NCI-H1436 (cell line): ENCODE measurements around the gene LRP2.

ENCODE experiments used
- DNase-seq: peaks from one replicate; lab custom pipeline; 2025; lab: John Stamatoyannopoulos, UW

LRP2 gene

DNA sequence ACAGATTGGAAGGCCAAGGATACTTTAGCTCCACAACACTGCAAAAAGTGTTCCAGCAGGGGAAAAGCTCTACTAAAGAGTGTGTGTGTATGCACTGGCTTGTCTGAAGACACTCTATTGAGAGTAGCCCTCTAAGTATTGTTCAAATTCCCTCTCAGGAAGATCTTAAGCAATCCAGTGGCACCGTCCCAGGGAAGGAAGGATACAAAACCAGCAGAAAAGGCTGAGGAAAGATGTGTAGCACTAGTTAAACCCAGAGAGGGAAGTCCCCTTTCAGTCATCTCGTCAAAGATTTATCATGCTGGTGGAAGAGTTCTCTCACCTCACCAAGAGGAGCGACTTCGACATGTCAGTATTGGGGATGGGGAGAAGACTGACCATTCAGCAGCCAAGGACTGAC lies 242.5 kb downstream of the LRP2 start:
- DNase-seq = no peak

DNA sequence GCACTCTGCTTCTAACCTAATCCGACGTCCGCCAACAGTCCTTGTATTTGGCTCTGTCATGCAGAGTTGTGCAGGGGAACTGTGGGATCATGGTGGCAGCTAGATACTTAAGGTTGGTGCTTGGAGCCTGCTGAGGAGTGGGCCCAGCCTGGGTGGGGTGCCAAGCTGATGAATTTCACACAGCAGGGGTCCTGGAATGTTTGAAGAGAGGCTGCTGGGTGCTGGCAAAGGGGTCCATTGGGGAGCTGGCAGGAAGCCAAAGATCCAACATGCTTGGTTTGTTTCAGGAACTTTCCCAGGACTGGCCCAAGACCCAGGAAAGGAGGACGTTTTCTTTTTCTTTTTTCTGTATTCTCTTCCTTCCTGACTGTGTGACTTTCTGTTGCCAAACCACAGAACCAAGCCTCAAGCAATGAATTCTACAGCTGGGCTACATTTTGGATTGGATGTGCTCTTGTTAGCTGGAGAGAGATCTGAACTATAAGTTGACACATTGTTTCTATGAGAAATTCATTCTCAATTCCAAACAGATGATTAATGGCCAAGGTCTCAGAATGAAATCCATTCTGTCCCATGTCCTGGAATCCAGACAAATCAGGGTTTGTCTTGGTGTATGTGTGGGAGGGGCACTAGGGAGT lies 243.1 kb downstream of the LRP2 start:
- DNase-seq = no peak

DNA sequence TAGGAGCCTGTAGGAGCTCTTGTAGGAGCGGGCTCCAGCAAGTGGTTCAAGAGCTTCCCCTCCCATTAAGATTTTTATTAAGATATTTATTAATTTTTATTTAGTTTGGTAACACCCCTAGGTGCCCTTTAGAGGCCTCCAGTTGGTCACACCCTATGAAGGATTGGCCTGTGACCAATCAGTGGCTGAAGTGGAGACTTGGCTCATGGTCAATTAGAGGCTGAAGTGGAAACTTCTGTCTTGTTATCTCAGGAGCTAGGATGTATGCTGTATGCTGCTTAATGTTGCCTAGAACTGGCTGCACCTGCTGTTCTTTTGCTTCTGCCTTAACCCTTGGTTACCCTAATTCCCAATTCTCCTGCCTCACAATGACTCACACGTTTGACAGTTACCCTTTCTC lies 244.3 kb downstream of the LRP2 start:
- no peak for DNase-seq

DNA sequence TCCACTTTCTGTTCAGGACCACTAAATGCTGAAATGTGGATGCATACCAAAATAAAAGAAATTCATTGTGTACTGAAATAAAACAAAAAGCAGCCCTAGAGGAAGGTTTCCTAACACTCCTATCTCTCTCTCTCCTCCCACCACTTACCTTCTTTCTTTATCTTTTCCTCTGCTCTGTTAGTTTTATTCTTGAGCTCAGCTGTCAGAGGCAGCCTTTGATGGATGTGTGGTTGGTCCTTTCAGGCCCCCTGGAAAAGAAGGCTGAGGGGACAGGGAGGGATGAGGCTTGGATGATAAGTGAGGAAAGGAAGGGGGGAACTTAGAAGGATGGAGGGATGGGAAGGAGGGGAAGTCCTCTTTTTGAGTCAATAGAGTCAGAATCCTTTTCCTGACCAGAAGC lies 245.3 kb downstream of the LRP2 start:
- no peak for DNase-seq

- DNase-seq = no peak
Observed at GRCh38 chr2:169116327-169116726, 246.0 kb downstream of the LRP2 start.

DNA sequence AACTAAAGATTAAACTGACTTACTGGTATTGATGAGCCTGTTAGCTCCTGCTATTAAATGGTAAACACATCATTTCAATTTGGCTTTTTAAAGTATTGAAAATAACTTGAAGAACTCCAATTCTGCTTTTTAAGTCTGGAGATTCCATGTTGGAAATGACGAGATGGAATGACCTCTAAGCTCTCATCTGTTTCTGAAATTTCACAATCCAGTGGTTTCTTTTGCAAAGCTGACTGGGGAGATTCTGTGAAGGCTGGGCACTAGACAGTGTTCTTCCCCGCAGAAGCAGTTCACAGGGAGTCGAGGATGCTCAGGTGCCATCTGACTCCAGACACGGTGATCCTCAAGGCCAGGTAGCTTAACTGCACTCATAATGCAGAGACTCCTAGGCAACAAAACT lies 248.3 kb downstream of the LRP2 start:
- no peak for DNase-seq

GRCh38 chr2:169112841-169113240 lies 249.5 kb downstream of the LRP2 start:
- DNase-seq = no peak

- DNase-seq = no peak
Observed at GRCh38 chr2:169110916-169111315, 251.4 kb downstream of the LRP2 start.

GRCh38 chr2:169110419-169110818 lies 251.9 kb downstream of the LRP2 start:
- DNase-seq = no peak

DNA sequence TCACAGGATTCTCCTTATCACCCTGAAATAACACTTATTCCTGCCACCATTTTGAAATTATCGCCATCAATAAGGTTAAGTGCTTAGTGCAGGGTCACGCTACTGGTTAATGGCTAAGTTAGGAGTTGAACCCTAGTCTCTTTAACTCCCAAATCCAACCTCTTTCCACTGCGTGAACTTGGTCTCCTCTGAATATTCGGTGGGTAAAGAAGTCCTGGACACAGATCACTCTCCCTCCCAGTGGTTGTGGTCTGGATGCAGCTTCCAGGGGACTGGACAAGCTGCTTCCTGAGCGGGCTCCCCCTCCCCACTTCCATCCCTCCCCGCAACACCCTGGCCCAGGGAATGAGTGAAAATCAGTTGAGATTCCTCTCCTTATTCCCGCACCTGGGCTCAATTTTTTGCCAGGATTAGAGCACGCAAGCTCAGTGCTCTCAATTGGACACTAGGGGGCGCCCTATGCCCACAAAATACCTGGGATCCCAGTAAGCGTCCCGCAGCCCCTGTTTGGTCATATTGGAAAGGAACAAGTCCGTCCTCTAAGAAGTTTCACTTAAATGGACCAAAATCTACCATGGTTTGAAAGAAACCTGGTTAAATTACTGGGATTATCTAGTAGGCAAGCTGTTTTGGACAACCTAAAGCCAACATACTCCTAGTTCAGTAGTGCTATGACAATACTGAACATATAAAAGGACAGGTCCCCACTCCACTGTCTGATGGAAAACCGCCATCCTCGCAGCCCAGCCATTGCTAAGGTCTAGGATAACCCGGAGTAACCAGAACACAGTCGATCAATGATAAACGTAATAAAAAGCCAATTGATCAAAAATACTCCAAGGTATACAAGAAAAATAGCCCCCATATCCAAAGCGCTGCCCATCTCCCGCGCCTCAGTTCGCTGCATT lies 252.6 kb downstream of the LRP2 start:
- DNase-seq = peak; percentile 79

GRCh38 chr2:169108099-169108884 lies 254.0 kb downstream of the LRP2 start:
- no peak for DNase-seq

DNA sequence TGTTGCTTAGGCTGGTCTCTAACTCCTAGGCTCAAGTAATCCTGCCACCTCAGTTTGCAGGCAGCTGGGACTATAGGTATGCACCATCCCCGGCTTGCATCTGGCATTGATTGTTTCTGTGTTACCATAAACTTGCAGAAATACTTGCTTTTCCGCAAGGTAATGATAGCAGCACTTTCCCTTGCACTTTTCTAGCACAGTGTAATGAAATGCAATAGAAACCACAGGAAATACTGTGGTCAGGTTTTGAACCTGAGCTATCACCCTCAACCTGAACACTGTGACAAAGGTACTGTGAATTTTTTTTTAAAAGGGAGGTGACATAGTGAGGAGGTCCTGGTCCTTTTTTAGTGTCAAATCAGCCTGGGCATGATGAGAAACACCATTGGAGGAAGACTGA lies 254.7 kb downstream of the LRP2 start:
- no peak for DNase-seq

DNA sequence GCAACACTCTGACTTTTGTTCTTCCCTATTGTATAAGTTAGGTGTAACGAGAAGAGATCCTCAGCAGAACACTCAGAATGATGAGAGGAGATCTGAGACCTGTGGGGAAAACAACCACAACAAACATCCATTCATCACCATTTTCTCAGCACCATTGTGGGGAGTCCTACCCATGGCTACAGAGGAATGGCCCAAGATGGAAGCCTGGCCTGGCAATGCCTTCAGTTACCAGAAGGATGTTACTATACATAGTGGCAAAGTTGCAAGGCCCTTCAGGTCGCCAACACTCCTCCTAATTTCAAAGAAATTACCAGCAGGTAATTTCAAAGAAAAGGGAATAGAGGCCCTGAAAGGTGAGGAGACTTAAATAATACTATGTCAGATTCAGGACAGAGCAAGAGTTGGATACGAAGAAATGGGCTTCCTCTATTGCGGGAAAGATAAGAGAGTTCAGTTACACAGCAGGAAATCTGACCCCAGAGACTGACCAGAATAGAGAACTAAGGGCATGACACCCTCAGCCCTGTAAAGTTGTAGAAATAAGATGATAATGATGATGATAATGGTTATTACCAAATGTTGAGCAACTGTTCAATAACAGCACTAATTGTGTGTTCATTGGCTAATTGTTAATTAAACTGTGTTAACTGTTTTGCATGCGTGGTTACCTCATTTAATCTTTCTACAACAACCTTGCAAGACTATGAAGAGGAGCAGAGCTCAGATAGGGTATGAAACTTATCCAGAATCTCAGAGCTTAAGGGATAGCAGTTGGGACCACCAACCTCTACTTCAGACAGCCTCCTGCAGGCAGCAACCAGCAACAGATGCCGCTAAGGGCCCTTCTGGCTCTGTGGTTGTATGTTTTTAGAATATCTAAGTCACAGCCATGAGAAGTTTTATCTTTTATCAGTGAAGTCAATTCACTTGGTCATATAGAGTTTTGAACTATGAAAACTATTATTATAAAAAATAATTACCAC lies 255.5 kb downstream of the LRP2 start:
- no peak for DNase-seq

DNA sequence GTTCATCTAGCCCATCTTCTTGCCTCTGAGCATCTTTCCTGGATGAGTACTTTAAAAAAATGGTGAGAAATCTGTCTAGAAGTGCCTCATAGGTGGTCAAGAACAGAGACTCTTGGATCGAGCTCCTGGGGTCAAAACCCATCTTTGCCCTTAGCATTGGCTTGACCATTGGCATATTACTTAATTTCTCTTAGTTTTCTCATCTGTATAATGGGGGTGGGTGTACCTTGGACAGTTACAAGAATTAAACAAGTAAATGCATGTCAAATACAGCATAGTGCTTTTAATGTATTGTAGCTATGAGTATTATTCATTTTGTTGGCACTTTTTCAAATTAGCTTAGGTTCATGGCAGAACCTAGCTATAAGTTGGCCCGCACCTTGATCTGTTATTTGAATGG lies 256.2 kb downstream of the LRP2 start:
- DNase-seq = no peak

- no peak for DNase-seq
Observed at GRCh38 chr2:169105476-169105875, 256.9 kb downstream of the LRP2 start.

GRCh38 chr2:169104848-169105247 lies 257.5 kb downstream of the LRP2 start:
- no peak for DNase-seq

DNA sequence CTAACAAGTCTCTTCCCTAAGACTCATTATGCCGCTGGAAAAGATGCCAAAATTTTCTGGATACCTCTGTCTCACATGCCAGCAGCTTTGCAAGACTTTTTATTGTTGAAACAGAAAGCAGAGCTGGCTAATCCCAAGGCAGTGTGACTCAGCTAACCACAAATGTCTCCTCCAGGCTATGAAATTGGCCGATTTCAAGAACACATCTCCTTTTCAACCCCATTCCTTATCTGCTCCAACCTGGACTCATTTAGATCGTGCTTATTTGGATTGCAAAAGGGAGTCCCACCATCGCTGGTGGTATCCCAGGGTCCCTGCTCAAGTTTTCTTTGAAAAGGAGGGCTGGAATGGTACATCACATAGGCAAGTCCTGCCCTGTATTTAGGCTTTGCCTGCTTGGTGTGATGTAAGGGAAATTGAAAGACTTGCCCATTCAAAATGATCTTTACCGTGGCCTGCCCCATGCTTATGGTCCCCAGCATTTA lies 266.7 kb downstream of the LRP2 start:
- DNase-seq = no peak

- DNase-seq = no peak
Observed at GRCh38 chr2:169094676-169095075, 267.7 kb downstream of the LRP2 start.

GRCh38 chr2:169093535-169093934 lies 268.8 kb downstream of the LRP2 start:
- no peak for DNase-seq

DNA sequence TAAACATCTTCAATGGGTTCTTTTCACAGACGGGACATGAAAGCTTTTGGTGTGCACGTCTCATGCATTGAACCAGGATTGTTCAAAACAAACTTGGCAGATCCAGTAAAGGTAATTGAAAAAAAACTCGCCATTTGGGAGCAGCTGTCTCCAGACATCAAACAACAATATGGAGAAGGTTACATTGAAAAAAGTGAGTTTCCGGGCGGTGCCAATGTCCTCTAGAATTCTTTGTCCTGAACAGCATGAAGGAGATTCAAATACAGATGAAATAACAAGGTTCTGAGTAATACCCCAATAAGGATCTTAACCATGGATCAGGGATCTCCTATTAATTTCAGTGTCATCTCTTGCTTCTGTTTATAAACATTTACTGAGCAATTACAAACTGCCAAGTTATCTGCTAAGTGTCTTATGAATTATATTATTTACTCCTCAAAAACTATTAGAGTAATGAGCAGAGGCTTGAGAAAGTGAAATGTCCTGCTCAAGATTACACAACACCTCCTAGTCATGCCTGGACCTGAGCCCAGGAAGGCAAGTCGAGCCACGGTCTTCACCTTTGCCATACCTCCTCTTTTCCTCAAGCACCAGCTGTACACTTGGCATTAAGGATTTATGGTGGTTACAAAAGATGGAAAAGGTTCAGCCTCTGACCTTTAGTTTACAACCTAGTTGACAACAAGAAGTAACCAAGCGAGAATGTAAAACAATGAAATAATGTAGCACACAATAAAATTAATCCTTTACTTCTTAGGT lies 270.4 kb downstream of the LRP2 start:
- DNase-seq = no peak

GRCh38 chr2:169091256-169091655 lies 271.1 kb downstream of the LRP2 start:
- no peak for DNase-seq
